Stimulated activated CD4-positive, alpha-beta T cell treated with anti-CD3 and anti-CD28 coated beads, Interleukin-1b, Interleukin-23, amount 100 ng/mL, for 24 hours (primary cell): ENCODE measurements around the gene MEF2D.
A peak's percentile ranks its signal among the peaks of the same experiment; 100 is the strongest.

Experiments used
- DNase-seq, 4 experiments: peaks; one replicate each; pipeline ENCODE4 v3.0.0-alpha.2; 2020; ENCODE audit warnings: low read depth in 4 of 4, low spot score in 1 of 4

MEF2D gene

GRCh38 chr1:156502391-156502893 lies 1.9 kb upstream of the MEF2D start:
- DNase-seq = no peak

GRCh38 chr1:156500793-156501506 lies 375 bp upstream of the MEF2D start:
- peak; percentile 82 to 96 (median 90) for DNase-seq

DNA sequence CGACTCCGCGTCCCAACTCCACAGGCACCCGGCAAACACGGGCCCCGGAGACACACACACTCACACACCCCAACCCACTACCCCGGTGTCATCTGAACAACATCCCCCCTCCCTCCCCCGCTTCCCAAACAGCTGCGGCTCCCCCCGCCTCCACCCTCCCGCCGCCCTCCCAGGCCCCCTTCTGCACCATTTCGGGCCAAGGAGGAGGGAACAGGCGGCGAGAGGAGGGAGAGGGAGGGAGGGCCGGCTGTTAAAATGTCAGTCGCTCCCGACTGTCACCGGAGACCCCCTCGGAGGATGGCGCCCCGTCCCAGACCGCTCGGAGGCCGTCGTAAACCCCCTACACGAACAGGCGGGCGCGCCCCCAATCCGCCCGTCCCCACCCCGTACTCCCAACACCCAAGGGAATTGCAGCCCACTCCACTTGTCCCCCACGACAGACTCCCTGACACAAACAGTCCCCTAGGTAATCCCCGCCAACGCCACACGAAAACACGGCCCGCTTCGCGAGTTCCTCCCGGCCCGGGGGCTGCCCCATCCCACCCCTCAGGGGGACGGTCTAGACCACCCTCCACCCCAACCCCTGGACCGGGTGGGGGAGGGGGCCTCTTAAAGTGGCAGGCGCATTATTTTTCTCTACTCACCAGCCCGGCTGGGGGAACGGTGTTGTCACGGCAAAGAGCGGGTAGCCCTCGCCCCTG lies 583 bp downstream of the MEF2D start:
- no peak for DNase-seq

DNA sequence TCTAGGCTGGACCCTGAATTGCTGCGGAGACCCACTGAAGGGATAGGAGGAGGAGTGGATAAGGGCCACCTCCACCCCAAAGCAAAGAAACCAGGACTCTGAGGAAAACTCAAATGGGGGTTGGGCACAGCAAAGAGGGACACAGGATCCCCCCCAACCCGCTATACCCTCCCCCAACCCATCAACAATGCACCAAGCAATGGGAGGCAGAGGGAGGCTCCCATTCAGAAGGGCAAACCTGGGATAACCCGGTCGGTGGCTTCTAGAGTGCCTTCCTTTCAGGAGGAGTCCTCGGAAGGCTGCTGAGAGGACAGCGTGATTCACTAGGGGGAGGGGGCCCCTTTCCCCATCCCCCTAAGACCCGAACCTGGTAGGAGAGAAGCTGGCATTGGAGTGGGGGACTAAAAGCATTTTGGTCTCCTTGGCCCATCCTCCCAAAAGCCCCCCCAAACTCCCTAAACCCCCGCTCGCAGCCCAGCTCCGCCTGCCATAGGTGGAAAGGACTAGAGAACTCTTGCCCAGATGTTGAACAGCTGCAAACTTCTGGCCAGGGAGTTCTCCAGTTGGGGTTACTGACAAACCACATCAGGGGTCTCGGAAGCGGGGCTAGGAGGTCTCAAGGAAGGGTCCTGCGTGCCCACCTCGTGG lies 1.3 kb downstream of the MEF2D start:
- no peak for DNase-seq

- no peak for DNase-seq
Measured at GRCh38 chr1:156498432-156499193, 2.0 kb downstream of the MEF2D start.

- no peak for DNase-seq
Measured at GRCh38 chr1:156497743-156498431, 2.7 kb downstream of the MEF2D start.

DNA sequence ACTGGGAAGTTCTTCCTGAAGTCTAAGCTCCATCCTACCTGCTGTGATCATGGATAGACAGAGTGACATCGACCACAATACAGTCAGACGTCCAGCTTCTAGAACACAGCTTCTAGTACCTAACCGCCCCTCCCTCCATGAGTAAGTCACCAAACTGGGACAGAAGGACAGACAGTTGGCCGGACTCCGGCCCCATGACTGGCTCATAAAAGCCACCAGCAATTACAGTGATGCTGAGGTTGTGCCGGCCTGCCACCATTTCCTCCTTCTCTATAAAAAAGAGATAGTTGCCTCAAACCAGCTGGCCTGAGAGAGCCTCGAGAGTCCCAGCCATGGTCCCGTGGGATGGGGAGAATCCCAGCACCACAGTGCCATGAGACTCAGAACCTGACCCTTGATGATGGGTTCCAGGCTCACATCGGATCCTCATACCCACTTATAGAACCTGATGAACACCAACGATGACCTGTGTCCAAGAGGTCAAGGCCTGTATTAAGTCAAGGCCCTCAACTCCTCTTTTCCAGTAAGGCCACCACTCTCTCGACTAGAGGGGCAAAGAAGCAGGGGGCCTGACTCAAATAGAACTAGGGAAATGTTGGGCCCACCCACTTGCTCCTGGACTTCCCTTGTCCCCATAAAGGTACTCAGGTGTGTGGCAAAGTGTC lies 3.4 kb downstream of the MEF2D start:
- no peak for DNase-seq

DNA sequence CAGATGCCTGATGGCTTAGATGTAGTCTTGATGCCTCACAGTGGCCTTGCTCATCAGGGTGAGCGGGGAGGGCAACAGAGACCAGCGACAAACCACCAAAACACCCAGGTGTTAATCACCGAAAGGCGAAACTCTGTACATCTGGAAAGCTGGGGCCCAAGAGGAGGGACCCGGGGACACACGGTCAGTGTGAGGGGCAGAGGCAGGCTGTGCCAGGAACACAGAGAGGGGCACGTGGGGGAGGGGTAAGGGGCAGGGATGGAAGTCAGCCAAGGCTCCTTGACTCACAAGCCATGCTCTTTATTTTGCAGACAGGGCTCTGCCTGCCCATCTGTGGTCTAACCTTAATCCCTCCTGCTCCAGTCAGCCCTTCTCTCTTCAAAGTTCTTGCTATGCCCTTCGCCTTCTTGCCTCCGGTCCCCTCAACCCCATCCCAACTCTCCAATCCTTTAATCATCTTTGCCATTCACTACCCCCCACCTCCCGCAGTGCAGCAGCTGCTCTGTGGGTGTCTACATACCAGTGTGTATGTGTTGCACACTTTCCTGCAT lies 4.3 kb downstream of the MEF2D start:
- no peak for DNase-seq

DNA sequence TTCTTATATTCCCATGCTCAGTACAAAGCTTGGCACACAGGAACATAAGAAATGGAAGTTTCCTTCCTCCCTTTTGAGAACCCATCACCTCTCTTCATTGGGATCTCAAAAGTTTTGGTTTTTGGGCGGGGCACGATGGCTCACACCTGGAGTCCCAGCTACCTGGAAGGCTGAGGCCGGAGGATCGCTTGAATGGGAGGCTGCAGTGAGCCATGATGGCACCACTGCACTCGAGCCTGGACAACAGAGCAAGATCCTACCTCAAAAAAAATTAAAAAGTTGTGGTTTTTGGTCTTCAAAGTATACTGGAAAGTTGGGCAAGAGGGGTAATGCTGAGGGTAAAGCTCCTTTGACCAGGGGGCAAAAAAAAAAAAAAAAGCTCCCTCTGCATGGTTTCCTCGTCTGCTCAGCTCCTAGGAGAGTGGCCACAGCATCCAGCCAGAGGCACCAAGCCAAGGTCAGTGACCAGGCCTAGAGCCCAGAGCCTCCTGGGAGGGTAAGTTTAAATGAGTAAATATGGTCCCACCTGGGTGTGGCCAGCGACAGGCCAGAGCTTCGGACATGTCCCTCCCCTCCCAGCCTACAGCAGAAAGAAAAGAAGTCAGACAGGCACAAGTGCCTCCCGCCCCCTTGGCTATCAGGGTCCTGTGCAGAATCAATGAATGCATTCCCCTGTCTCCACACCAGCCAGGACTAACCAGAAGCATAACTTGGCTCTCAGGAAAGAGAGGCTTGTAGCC lies 5.0 kb downstream of the MEF2D start:
- DNase-seq = no peak

DNA sequence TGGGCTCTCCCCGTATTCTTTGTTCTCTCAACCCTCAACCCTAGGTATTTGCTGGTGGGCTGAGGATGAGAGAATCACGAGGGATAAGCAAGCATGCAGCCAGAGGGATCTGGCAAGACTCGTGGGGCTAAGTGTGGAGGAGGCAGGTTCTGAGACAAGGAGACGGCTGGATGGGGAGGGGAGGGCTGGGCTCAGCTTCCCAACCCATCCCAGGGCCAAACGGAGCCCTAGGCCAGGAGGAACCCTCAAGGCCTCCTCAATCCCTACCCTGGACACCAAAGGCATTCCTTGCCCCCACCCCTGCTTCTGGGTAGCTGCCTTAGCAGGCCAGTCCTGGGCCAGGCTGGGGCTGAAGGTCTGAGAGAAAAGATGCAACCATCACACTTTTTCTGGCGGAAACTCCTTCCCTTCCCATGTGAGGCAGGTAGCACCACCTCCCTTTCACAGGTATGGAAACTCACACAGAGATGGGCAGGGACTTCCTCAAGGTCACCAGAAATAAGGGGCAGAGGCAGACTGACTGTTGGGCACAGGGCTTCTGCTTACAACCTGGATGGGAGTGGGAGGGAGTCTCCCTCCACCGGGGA lies 6.2 kb downstream of the MEF2D start:
- DNase-seq = no peak

DNA sequence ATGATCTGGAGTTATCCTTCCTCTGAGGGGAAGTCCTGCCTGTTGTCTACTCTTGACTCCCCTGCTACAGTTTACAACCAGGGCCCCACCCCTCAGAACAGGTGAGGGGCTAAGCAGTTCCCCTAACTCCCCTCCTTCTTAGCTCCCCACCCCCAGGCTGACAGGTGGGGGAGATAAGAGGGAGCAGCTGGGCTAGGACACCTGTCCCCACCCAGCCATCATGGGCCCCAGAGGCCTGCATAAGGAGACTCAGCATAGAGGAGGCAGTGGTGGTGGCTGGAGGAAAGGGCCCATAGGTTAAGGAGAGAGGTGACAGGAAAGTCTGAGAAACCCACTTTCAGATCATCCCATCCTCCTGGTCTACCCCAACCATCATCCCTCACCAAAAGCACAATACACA lies 6.8 kb downstream of the MEF2D start:
- DNase-seq = no peak

DNA sequence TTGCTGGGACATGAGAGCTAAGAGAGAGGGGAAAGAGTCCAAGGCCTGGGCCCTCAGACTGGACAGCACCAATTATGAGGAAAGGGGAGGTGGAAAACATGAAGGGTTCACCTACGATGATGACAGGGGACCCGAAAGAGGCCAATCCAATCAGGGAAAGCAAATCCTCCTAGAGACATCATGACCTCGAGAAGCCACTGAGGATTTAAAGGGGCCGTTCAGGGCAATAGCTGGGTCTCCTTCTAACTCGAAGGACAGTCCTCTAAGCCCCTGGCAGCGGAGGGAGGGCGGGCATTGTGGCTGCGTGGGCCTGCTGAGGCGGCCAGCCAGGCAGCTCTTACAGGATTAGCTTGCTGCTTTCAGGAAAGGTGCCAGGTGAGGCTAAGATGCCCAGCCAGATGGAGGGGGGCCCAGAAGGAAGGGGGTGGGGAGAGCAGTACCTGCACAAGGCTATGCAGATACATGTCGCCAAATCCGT lies 7.4 kb downstream of the MEF2D start:
- DNase-seq = no peak

DNA sequence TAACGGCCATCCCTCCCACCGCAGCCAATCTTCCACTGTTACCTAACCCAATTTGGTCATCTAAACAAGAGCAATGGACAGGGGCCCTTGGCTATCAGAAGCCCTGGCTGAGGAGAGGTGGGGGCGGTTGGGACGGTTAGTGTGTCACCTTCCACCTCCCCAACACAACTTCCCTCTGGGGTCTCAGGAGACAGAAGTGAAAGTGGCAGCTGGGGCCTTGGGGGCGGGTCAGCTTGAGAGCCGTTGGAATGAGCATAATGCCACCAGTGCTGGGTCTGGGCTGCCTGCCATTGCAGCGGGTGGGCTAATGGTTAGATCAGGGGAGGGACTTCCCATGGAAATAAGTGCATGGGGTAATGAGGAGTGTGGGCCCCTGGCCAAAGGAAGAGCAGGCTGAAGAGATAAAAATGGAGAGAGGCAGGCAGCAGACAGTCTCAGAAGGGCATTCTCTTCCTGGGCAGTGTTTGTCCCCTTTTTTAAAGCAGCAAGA lies 7.9 kb downstream of the MEF2D start:
- no peak for DNase-seq

DNA sequence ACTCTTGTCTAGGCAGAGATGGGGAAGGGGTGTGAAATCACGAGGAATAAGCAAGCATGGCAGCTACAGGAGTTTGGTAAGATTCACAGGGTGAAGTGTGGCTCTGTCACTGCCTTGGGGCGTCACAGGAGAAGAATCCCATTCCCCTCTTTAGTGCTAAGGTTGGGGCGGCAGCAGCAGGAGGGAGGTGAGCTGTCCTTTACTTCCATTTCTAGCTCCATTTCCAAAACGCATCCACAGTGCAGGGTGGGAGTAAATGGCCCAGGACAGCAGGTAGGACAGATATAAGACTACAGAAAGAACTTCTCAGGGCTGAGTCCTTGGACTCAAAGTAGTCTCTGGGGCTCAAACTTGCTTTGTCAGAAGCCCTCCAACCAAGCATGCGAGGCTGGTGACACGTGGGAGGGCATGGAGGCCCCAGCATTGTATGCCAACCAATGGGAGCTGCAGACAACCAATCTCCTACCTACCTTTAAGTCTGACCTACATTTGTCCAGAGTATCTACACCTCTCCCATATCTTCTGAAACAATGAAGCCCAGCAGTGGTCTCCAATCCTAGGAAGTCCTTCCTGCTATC lies 8.5 kb downstream of the MEF2D start:
- DNase-seq = no peak

DNA sequence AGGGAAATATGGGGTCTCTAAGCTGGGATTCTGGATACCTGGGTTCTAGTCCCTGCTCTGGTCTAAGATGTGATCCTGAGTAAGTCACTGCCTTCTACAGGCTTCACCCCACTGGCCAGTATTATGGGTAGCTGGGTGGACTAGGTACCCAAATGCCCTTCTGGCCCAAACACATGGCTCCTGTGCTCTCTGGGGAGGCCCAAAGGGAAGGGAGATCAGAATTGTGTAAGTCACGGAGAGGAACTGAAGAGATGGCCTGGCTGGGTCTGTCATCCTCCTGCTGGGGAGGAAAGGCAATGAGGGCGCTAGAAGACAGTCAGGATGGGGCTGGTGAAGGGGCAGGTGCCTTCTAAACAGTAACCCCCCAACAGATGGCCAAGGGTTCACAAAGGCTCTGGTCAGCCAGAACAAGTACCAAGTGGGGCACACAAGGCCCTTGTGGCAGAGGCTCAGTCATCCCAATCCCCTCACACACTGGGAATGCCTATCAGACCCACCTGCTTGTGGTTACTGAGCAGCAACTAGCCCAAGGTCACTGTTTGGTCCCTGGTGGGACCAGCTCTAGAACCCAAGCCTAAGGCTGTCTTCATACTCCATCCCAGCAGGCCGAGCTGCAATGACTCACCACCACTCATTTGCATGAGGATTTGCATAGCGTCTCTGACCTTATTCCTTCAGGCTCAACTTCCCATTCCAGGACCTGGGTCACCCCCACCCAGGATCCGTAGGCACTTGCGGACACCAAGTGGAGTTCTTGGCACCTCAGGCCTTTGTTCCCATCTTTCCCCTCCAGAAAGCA lies 9.2 kb downstream of the MEF2D start:
- no peak for DNase-seq

DNA sequence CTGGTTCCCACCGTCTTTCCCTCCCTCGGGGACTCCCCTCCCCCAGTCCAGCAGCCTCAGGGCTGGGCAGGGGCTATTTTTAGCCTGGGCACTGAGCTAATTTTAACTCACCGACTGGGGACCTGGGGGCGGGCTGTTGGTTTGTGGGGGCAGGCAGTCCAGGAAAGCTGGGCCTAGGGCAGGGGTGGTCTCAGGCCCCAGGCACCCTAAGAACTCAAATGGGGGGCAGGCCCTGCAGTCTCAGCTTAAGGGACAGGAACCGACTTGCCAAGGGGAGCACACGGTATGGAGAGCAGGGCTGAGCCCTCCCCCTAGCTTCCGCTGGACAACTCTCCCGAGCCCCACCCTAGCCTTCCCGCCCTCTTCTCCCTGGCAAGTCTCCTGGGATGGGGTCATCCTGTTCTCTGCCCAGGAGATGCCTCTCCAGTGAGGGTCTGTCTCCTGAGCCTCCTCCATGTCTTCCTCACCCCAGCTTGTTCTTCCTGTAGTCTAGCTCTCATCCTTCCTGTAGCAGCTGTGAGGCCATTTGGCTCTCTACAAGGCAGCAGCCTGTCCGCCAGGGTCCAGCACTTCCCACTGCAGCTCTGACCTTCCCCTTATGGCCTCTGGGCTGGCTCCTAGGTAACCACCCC lies 10.1 kb downstream of the MEF2D start:
- no peak for DNase-seq

DNA sequence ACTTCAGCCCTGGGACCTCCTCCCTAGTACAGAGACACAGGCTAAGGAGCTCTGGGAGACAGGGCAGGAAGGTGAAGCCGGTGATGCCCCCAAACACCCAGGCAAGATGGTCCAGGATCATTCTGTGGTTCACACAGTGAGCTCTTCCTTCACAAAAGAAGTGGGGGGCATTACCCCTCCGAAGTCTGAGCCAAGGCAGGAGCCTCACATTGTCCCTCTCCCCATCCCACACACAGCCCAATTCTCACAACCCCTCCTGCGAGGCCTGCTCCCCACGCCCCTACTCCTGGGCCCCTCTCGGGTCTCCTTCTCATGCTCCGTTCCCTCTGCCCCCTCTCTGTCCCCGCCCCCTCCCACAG lies 10.7 kb downstream of the MEF2D start:
- DNase-seq = no peak
